ENCODE results near the gene PPARG.
"Not testable (repeated sequence)": the region's sequence is repeated elsewhere in the genome, so short reads cannot be mapped to it uniquely, and the experiment has no call there.

PPARG gene

GRCh38 chr3:12380461-12380860 is 91.6 kb downstream of the PPARG start:
- Histone ChIP-seq H3K27ac (no peak overlapping the region), H3K4me3 (ENCODE audit: low read depth, low read length) (no peak overlapping the region), H3K36me3 (no peaks in the 10 kb centered on the region), H3K27me3 (ENCODE audit: insufficient read depth, low read depth, severe bottlenecking) (no peaks in the 10 kb centered on the region), H3K9me3 (ENCODE audit: severe bottlenecking) (no peaks in the 10 kb centered on the region)
- no peak for DNase-seq
- TF ChIP-seq, protein P1, sequence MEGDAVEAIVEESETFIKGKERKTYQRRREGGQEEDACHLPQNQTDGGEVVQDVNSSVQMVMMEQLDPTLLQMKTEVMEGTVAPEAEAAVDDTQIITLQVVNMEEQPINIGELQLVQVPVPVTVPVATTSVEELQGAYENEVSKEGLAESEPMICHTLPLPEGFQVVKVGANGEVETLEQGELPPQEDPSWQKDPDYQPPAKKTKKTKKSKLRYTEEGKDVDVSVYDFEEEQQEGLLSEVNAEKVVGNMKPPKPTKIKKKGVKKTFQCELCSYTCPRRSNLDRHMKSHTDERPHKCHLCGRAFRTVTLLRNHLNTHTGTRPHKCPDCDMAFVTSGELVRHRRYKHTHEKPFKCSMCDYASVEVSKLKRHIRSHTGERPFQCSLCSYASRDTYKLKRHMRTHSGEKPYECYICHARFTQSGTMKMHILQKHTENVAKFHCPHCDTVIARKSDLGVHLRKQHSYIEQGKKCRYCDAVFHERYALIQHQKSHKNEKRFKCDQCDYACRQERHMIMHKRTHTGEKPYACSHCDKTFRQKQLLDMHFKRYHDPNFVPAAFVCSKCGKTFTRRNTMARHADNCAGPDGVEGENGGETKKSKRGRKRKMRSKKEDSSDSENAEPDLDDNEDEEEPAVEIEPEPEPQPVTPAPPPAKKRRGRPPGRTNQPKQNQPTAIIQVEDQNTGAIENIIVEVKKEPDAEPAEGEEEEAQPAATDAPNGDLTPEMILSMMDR (IDR thresholded peaks at IDR 0.05; ENCODE audit: low read depth, low read length) = no peak

DNA sequence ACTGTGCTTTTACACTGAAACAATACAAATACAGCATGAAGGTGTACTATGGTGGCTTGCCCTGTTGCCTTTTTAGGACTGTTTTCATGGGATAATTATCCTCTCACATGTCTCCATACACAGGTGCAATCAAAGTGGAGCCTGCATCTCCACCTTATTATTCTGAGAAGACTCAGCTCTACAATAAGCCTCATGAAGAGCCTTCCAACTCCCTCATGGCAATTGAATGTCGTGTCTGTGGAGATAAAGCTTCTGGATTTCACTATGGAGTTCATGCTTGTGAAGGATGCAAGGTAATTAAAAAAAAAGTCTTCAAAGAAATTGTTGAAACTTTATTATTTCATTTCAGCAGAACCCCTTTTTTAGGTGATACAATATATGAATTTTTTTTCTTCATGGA is 92.3 kb downstream of the PPARG start:
- no peak overlapping the region for H3K27ac ChIP-seq
- DNase-seq = no peak
- no peaks in the 10 kb centered on the region for H3K9me3 ChIP-seq (ENCODE audit: severe bottlenecking)
- no peaks in the 10 kb centered on the region for H3K36me3 ChIP-seq
- H3K4me3 ChIP-seq (ENCODE audit: low read depth, low read length) = no peak overlapping the region
- H3K27me3 ChIP-seq (ENCODE audit: insufficient read depth, low read depth, severe bottlenecking) = no peaks in the 10 kb centered on the region
- TF ChIP-seq, protein P1 (IDR thresholded peaks at IDR 0.05; ENCODE audit: low read depth, low read length) = no peak

- Histone ChIP-seq H3K4me3 (ENCODE audit: low read depth, low read length) (no peak overlapping the region), H3K9me3 (ENCODE audit: severe bottlenecking) (no peaks in the 10 kb centered on the region)
- TF ChIP-seq, protein P1 (IDR thresholded peaks at IDR 0.05; ENCODE audit: low read depth, low read length) = no peak
These were observed 94.3 kb downstream of the PPARG start for GRCh38 chr3:12383218-12383617.

GRCh38 chr3:12384451-12385233 is 95.8 kb downstream of the PPARG start:
- Histone ChIP-seq H3K36me3 (no peaks in the 10 kb centered on the region), H3K27me3 (ENCODE audit: insufficient read depth, low read depth, severe bottlenecking) (no peaks in the 10 kb centered on the region), H3K4me3 (ENCODE audit: low read depth, low read length) (no peak overlapping the region), H3K27ac (no peak overlapping the region), H3K9me3 (ENCODE audit: severe bottlenecking) (no peaks in the 10 kb centered on the region)
- DNase-seq = no peak
- TF ChIP-seq, protein P1 (IDR thresholded peaks at IDR 0.05; ENCODE audit: low read depth, low read length) = no peak

More at GRCh38 chr3:12383218-12383617, 94.3 kb downstream of the PPARG start:
- Histone ChIP-seq H3K27me3 (ENCODE audit: insufficient read depth, low read depth, severe bottlenecking) (no peaks in the 10 kb centered on the region), H3K27ac (no peak overlapping the region), H3K36me3 (no peaks in the 10 kb centered on the region)
- no peak for DNase-seq

- H3K36me3 ChIP-seq; H3K27me3 ChIP-seq (ENCODE audit: insufficient read depth, low read depth, severe bottlenecking); H3K4me3 ChIP-seq (ENCODE audit: low read depth, low read length); H3K9me3 ChIP-seq (ENCODE audit: severe bottlenecking); DNase-seq; H3K27ac ChIP-seq: not testable (repeated sequence)
These were observed 97.8 kb downstream of the PPARG start for GRCh38 chr3:12386514-12387291.

DNA sequence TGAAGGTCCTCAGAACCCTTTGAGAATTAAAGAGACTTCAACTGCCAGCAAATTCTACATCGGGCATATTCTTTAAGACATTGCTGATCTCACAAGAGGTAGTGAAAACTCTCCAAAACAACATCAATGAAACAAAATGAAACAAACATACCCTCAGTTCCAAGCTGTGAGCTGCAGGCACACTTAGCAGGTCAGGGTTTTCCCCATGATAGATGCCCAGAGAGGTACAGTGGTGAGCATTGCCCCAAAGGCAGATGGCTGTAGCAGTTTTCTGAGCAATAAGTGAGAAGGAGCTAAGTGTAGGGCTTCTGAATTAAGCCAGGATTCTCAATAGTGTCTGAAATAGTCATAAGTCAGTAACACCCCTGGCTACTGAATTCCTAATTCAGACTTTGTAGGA is 99.3 kb downstream of the PPARG start:
- DNase-seq = no peak
- no peaks in the 10 kb centered on the region for H3K27me3 ChIP-seq (ENCODE audit: insufficient read depth, low read depth, severe bottlenecking)
- no peak overlapping the region for H3K4me3 ChIP-seq (ENCODE audit: low read depth, low read length)
- H3K36me3 ChIP-seq = no peaks in the 10 kb centered on the region
- H3K27ac ChIP-seq = no peak overlapping the region
- no peaks in the 10 kb centered on the region for H3K9me3 ChIP-seq (ENCODE audit: severe bottlenecking)
- TF ChIP-seq, protein P1 (IDR thresholded peaks at IDR 0.05; ENCODE audit: low read depth, low read length) = no peak

Data from WERI-Rb-1 (cell line).